ENCODE data around the gene TIMM50. TPM values are rescaled to one million over a fixed set of nuclear protein-coding genes. Genes with fewer than 3 reads are reported as not detected.
A peak's percentile ranks its signal among the peaks of the same experiment; 100 is the strongest.

Gene TIMM50
- total RNA-seq, 1 experiment from 2014 or later = 174 TPM

GRCh38 chr19:39481229-39481545 is 549 bp downstream of the TIMM50 start:
- Histone ChIP-seq H3K36me3 (ENCODE audit: insufficient read depth, low read length, poor library complexity, severe bottlenecking) (peaks cover 24% of the 10 kb centered on the region), H3K9me3 (ENCODE audit: low read depth, low read length, poor library complexity, severe bottlenecking) (no peaks in the 10 kb centered on the region), H3K4me3 (ENCODE audit: low read depth, low read length, poor library complexity, severe bottlenecking) (peak overlapping the region; percentile 95), H3K4me1 (ENCODE audit: insufficient read depth, low read length, poor library complexity, severe bottlenecking) (peaks cover 11% of the 10 kb centered on the region), H3K27ac (ENCODE audit: low read depth, low read length, poor library complexity, severe bottlenecking) (peak overlapping the region; percentile 92), H3K27me3 (replicated peaks; ENCODE audit: insufficient read depth, low read depth, low read length, poor library complexity) (no peaks in the 10 kb centered on the region)
- no peak for DNase-seq (ENCODE audit: low spot score)
- TF ChIP-seq CTCF (conservative IDR thresholded peaks at IDR 0.05; ENCODE audit: low read depth, low read length) (no peak), EZH2 (IDR thresholded peaks at IDR 0.05; ENCODE audit: borderline replicate concordance, low read depth, low read length, poor library complexity, severe bottlenecking) (no peak)
- POLR2A ChIA-PET (ENCODE audit: low non-redundant PET) = no interaction called here
- BruUV-seq (replicated peaks) = TSS peak; percentile 33
- CTCF ChIA-PET = interaction anchor here (0.6 kb wide), 1 partner anchor 56 kb away, joined by 3 read pairs; no protein-coding TSS in a partner anchor
- intact Hi-C loops (cut with micrococcal nuclease; ENCODE audit: unreplicated experiment) = loop anchor here (2.0 kb wide), 1 partner anchor 52 kb away; the partner anchor contains the start of gene EID2B

- Histone ChIP-seq H3K27me3 (replicated peaks; ENCODE audit: insufficient read depth, low read depth, low read length, poor library complexity) (no peaks in the 10 kb centered on the region), H3K4me3 (ENCODE audit: low read depth, low read length, poor library complexity, severe bottlenecking) (peak overlapping the region; percentile 95), H3K4me1 (ENCODE audit: insufficient read depth, low read length, poor library complexity, severe bottlenecking) (peaks cover 11% of the 10 kb centered on the region), H3K9me3 (ENCODE audit: low read depth, low read length, poor library complexity, severe bottlenecking) (no peaks in the 10 kb centered on the region), H3K27ac (ENCODE audit: low read depth, low read length, poor library complexity, severe bottlenecking) (peak overlapping the region; percentile 92), H3K36me3 (ENCODE audit: insufficient read depth, low read length, poor library complexity, severe bottlenecking) (peaks cover 26% of the 10 kb centered on the region)
- DNase-seq (ENCODE audit: low spot score) = no peak
- intact Hi-C loops (cut with micrococcal nuclease; ENCODE audit: unreplicated experiment) = loop anchor here (2.0 kb wide), 1 partner anchor 51 kb away; the partner anchor contains the start of gene EID2B
- CTCF ChIA-PET = interaction anchor here (0.6 kb wide), 1 partner anchor 57 kb away, joined by 3 read pairs; no protein-coding TSS in a partner anchor
- BruUV-seq (replicated peaks) = no TSS peak
- POLR2A ChIA-PET (ENCODE audit: low non-redundant PET) = no interaction called here
- TF ChIP-seq EZH2 (IDR thresholded peaks at IDR 0.05; ENCODE audit: borderline replicate concordance, low read depth, low read length, poor library complexity, severe bottlenecking) = no peak
- no peak for TF ChIP-seq CTCF (conservative IDR thresholded peaks at IDR 0.05; ENCODE audit: low read depth, low read length)
These were observed 1.0 kb downstream of the TIMM50 start for GRCh38 chr19:39481676-39482075.

- TF ChIP-seq EZH2 (IDR thresholded peaks at IDR 0.05; ENCODE audit: borderline replicate concordance, low read depth, low read length, poor library complexity, severe bottlenecking) (no peak), CTCF (conservative IDR thresholded peaks at IDR 0.05; ENCODE audit: low read depth, low read length) (no peak)
- no peak overlapping the region for H3K4me3 ChIP-seq (ENCODE audit: low read depth, low read length, poor library complexity, severe bottlenecking)
- no peaks in the 10 kb centered on the region for H3K27me3 ChIP-seq (replicated peaks; ENCODE audit: insufficient read depth, low read depth, low read length, poor library complexity)
- peaks cover 34% of the 10 kb centered on the region for H3K36me3 ChIP-seq (ENCODE audit: insufficient read depth, low read length, poor library complexity, severe bottlenecking)
- ChIA-PET POLR2A (ENCODE audit: low non-redundant PET) (no interaction called here), CTCF (no interaction called here)
- intact Hi-C loops (cut with micrococcal nuclease; ENCODE audit: unreplicated experiment) = no loop called here
- H3K9me3 ChIP-seq (ENCODE audit: low read depth, low read length, poor library complexity, severe bottlenecking) = no peaks in the 10 kb centered on the region
- no TSS peak for BruUV-seq (replicated peaks)
- no peak overlapping the region for H3K27ac ChIP-seq (ENCODE audit: low read depth, low read length, poor library complexity, severe bottlenecking)
- no peak for DNase-seq (ENCODE audit: low spot score)
- peaks cover 11% of the 10 kb centered on the region for H3K4me1 ChIP-seq (ENCODE audit: insufficient read depth, low read length, poor library complexity, severe bottlenecking)
These were observed 2.5 kb downstream of the TIMM50 start for GRCh38 chr19:39483141-39483540.

Measured in A673 (cell line).